Coronary artery (tissue), 2 donors: ENCODE measurements around the gene IFNA13.

Source experiments
- DNase-seq: peaks from one replicate; pipeline ENCODE4 v3.0.0-alpha.2; 2017; ENCODE audit warnings: low spot score
- H3K27ac ChIP-seq, 2 donors: fragments of 200-600 bp; sonication (generic); one replicate each; pipeline ENCODE4 v1.5.1; 2016 to 2019
- H3K4me3 ChIP-seq: fragments of 200-600 bp; sonication (generic); 2 replicates; pipeline ENCODE4 v1.5.1; 2016; ENCODE audit warnings: mild to moderate bottlenecking, moderate library complexity
- TF ChIP-seq, protein P1 (sequence below): fragments of 200-600 bp; sonication (generic); IDR thresholded peaks from one replicate; pipeline ENCODE4 v1.5.1; 2019; ENCODE audit warnings: antibody characterized with exemption

The IFNA13 gene

DNA sequence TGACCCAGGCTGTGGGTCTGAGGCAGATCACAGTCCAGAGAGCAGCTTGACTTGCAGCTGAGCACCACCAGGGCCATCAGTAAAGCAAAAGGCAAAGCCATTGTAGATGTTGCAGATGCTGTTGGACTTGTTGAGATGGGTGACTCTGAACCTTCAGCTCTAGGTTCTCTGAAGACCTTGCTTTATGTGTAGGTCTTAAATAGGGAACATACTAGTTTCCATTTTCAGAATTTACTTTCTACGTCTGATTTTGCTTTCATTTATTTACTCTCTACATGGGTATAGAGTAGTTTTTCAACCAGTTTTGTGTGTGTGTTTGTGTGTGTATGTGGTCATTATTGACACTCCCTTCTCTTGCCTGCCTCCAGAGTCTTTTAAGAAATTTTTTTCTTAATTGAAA, 17.1 kb downstream of the IFNA13 start, which contains the start of gene IFNA6:
Gene IFNA6 (minus strand): TSS at position 101 of the 400 bp plus-strand sequence. CDS start 0 bp downstream, at position 101.
- no peak within 1 kb of the TSS for H3K27ac ChIP-seq
- no peak for DNase-seq
- TF ChIP-seq, protein P1, sequence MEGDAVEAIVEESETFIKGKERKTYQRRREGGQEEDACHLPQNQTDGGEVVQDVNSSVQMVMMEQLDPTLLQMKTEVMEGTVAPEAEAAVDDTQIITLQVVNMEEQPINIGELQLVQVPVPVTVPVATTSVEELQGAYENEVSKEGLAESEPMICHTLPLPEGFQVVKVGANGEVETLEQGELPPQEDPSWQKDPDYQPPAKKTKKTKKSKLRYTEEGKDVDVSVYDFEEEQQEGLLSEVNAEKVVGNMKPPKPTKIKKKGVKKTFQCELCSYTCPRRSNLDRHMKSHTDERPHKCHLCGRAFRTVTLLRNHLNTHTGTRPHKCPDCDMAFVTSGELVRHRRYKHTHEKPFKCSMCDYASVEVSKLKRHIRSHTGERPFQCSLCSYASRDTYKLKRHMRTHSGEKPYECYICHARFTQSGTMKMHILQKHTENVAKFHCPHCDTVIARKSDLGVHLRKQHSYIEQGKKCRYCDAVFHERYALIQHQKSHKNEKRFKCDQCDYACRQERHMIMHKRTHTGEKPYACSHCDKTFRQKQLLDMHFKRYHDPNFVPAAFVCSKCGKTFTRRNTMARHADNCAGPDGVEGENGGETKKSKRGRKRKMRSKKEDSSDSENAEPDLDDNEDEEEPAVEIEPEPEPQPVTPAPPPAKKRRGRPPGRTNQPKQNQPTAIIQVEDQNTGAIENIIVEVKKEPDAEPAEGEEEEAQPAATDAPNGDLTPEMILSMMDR: no peak
- no peak within 1 kb of the TSS for H3K4me3 ChIP-seq

DNA sequence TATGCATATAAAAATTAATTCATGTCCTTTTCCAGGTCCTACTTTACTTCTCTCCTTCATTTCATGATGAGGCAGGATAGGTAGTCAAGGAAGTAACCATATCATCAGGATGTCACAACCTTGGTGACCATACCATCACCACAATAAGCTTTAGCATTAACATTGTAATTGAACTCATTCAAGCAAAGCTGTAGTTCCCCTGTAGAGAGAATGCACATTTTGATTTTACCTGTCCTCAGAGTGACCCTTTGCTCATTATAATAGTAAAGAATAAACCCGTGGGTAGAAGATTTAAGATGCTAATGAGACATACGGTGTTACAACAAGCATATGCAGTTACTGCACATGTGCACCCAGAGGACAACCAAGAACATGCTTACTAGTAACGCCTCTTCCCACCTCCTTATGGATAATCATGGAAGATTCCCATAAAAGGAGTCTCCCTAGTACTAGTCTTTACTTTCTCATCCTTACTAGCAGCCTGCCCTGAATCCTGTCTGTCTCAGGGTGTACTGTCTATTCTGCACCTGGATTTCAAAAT, 19.4 kb downstream of the IFNA13 start:
- no peak for DNase-seq
- Histone ChIP-seq H3K4me3 (no peak overlapping the region), H3K27ac (no peak overlapping the region)
- TF ChIP-seq, protein P1: no peak

DNA sequence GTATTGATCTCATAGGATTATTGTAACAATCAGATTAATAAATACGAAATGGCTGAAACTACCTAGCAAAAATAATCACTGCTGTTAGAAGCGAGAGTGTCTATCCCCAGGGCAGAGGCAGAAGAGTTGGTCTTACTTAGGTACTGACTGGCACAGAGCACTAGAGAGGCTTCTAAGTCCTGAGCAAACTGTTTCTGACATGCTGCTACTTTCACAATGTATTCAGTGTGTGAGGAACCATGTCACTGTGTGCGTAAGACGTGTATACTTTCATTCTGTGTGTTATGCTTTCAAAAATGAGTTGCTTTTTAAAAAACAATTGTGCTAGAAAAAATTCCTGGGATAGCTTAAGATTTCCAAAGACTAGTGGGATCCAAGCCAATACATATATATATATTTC, 27.1 kb downstream of the IFNA13 start:
- H3K4me3 ChIP-seq: no peak overlapping the region
- H3K27ac ChIP-seq: no peak overlapping the region
- DNase-seq: no peak
- TF ChIP-seq, protein P1: no peak

DNA sequence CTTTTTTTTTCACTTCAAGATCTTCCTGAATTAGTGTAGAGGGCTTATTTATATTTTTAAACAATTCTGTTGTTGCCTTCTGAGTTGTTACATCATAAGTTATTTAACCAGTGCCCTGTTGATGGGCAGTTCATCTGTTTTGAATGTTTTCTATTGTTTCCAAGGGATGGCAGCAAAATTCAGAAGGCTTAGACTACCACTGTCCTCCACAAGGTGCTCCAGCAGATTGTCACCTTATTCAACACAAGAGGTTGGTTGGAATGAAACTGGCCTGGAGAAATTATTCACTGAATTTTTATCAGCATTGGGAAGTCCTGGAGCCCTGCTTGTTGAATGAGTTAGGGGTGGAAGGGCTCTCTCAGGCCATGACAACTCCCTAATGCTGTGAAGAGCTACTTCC, 31.4 kb downstream of the IFNA13 start:
- Histone ChIP-seq H3K4me3 (no peak overlapping the region), H3K27ac (no peak overlapping the region)
- no peak for DNase-seq
- TF ChIP-seq, protein P1: no peak

DNA sequence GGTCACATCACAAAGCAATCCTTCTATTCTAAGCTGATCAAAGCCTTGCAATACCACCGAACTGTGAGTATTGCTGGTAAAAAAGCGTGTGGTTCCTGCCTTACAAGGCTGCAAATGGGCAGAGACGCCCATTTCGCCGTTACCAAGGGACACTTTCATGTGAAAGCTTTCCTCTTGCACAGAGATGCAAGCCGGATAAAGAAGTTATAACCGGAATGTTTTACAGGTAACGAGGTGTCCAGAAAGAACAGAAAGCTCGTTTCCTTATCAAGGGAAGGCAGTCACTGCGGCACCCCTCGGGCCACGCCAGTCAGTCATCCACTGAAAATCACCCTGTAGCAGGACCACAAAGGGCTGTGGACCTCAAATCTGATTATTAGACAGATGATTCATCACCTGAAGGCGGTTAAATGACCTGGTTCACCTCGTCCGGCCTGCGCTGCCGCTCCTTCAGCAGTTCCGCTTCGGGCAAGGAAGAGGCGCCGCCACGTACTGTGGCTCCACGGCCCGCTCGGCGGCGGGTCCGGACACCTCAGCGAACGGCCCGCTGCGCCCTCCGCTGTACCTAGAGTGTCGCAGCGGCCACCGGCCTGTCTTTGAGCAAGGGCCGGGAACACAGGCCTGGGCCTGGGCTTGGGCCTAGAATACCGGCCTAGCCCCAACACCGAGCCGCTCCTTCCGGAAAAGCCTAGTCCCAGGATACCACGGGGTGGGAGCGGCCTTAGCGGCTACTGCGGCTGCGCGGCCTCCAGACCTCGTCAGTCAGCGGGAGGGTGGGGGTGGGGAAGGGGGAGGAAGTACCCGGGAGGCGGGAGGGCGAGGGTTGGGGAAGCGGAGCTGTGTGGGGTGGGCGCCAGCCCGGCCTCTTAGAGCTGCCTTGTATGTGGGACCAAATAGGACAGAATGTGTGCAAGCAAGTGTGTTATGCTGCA, 32.9 kb downstream of the IFNA13 start, which contains the start of gene KLHL9:
Gene KLHL9 (minus strand): TSS at position 704 of the 932 bp plus-strand sequence. CDS start 545 bp downstream, at position 159.
- DNase-seq: peak; percentile 93
- TF ChIP-seq, protein P1: no peak
- H3K27ac ChIP-seq: peak within 1 kb of the TSS; percentile 89 to 92
- H3K4me3 ChIP-seq: peak within 1 kb of the TSS; percentile 79

DNA sequence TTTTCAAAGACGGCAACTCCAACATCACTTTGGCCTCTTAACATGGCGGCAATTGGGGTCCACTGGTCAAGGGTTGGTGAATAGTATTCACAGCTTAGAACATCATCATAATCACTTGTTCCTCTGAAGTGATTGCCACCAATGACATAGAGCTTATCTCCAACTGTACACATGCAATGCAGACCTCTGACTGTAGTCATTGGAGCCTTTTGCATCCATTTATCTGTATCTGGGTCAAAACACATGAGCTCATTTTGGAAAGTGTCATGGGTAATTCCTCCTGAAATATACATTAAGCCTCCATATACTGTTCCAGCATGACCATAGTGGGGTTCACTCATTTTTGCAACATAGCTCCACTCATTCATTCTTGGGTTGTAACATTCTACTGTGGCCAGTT, 34.6 kb downstream of the IFNA13 start:
- TF ChIP-seq, protein P1: no peak

More for the DNA sequence above, 34.6 kb downstream of the IFNA13 start:
- no peak for DNase-seq
- Histone ChIP-seq H3K4me3 (peak overlapping the region; percentile 79), H3K27ac (no peak overlapping the region)
